ENCODE results near the gene AZI2.

GRCh38 chr3:28290863-28291300 lies 57.7 kb downstream of the AZI2 start:
- TF ChIP-seq, protein P1, sequence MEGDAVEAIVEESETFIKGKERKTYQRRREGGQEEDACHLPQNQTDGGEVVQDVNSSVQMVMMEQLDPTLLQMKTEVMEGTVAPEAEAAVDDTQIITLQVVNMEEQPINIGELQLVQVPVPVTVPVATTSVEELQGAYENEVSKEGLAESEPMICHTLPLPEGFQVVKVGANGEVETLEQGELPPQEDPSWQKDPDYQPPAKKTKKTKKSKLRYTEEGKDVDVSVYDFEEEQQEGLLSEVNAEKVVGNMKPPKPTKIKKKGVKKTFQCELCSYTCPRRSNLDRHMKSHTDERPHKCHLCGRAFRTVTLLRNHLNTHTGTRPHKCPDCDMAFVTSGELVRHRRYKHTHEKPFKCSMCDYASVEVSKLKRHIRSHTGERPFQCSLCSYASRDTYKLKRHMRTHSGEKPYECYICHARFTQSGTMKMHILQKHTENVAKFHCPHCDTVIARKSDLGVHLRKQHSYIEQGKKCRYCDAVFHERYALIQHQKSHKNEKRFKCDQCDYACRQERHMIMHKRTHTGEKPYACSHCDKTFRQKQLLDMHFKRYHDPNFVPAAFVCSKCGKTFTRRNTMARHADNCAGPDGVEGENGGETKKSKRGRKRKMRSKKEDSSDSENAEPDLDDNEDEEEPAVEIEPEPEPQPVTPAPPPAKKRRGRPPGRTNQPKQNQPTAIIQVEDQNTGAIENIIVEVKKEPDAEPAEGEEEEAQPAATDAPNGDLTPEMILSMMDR (IDR thresholded peaks at IDR 0.05; ENCODE audit: low read length): no peak
- no peak for TF ChIP-seq EZH2 (IDR thresholded peaks at IDR 0.05; ENCODE audit: borderline replicate concordance, low read length)
